Measurements from ENCODE around the gene C3. TPM values are rescaled to one million over a fixed set of nuclear protein-coding genes. Genes with fewer than 3 reads are reported as not detected.

The C3 gene
- polyA plus RNA-seq, 1 experiment = 1.8 TPM

GRCh38 chr19:6680141-6680540 is 40.3 kb downstream of the C3 start:
- DNase-seq (ENCODE audit: low read depth, low spot score) = no peak
- TF ChIP-seq, protein P1, sequence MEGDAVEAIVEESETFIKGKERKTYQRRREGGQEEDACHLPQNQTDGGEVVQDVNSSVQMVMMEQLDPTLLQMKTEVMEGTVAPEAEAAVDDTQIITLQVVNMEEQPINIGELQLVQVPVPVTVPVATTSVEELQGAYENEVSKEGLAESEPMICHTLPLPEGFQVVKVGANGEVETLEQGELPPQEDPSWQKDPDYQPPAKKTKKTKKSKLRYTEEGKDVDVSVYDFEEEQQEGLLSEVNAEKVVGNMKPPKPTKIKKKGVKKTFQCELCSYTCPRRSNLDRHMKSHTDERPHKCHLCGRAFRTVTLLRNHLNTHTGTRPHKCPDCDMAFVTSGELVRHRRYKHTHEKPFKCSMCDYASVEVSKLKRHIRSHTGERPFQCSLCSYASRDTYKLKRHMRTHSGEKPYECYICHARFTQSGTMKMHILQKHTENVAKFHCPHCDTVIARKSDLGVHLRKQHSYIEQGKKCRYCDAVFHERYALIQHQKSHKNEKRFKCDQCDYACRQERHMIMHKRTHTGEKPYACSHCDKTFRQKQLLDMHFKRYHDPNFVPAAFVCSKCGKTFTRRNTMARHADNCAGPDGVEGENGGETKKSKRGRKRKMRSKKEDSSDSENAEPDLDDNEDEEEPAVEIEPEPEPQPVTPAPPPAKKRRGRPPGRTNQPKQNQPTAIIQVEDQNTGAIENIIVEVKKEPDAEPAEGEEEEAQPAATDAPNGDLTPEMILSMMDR (IDR thresholded peaks at IDR 0.05; ENCODE audit: low read depth, low read length) = no peak
- ChIA-PET CTCF (no interaction called here), POLR2A (no interaction called here)
- Histone ChIP-seq H3K4me3 (ENCODE audit: low read depth, low read length) (no peak overlapping the region), H3K27ac (ENCODE audit: low read depth, low read length) (no peak overlapping the region), H3K9me3 (ENCODE audit: control insufficient read depth, insufficient read depth, low read length) (peaks cover 5% of the 10 kb centered on the region), H3K27me3 (ENCODE audit: control insufficient read depth, insufficient read depth, low read length) (no peaks in the 10 kb centered on the region)

DNA sequence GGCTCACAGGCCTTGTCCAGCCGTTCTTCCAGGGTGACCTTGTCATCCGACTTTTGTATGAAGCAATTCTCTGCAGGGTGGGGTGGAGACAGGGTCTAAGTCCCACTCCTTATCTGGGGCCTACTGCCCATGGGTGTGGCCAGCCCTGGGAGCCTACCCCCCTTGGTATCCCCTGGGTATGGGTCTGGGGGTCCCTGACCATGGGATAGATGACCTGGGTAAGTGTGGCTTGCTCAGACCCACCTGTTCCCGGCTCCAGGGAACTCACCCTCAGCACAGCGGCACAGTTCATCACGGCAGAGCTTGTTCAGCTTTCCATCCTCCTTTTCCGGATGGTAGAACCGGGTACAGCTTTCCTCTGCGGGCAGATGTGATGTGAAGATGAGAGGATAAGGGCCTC is 41.3 kb downstream of the C3 start:
- CTCF ChIA-PET = no interaction called here
- peaks cover 5% of the 10 kb centered on the region for H3K9me3 ChIP-seq (ENCODE audit: control insufficient read depth, insufficient read depth, low read length)
- no peaks in the 10 kb centered on the region for H3K27me3 ChIP-seq (ENCODE audit: control insufficient read depth, insufficient read depth, low read length)
- no peak overlapping the region for H3K27ac ChIP-seq (ENCODE audit: low read depth, low read length)
- no peak for DNase-seq (ENCODE audit: low read depth, low spot score)
- H3K4me3 ChIP-seq (ENCODE audit: low read depth, low read length) = no peak overlapping the region
- POLR2A ChIA-PET = interaction anchor here (0.6 kb wide), 1 partner anchor 32 kb away, joined by 7 read pairs; no protein-coding TSS in a partner anchor
- TF ChIP-seq, protein P1 (IDR thresholded peaks at IDR 0.05; ENCODE audit: low read depth, low read length) = no peak

GRCh38 chr19:6678690-6679109 is 41.8 kb downstream of the C3 start:
- ChIA-PET POLR2A (no interaction called here), CTCF (no interaction called here)
- TF ChIP-seq, protein P1 (IDR thresholded peaks at IDR 0.05; ENCODE audit: low read depth, low read length) = no peak
- Histone ChIP-seq H3K27me3 (ENCODE audit: control insufficient read depth, insufficient read depth, low read length) (no peaks in the 10 kb centered on the region), H3K4me3 (ENCODE audit: low read depth, low read length) (no peak overlapping the region), H3K27ac (ENCODE audit: low read depth, low read length) (no peak overlapping the region), H3K9me3 (ENCODE audit: control insufficient read depth, insufficient read depth, low read length) (peaks cover 5% of the 10 kb centered on the region)
- DNase-seq (ENCODE audit: low read depth, low spot score) = no peak

DNA sequence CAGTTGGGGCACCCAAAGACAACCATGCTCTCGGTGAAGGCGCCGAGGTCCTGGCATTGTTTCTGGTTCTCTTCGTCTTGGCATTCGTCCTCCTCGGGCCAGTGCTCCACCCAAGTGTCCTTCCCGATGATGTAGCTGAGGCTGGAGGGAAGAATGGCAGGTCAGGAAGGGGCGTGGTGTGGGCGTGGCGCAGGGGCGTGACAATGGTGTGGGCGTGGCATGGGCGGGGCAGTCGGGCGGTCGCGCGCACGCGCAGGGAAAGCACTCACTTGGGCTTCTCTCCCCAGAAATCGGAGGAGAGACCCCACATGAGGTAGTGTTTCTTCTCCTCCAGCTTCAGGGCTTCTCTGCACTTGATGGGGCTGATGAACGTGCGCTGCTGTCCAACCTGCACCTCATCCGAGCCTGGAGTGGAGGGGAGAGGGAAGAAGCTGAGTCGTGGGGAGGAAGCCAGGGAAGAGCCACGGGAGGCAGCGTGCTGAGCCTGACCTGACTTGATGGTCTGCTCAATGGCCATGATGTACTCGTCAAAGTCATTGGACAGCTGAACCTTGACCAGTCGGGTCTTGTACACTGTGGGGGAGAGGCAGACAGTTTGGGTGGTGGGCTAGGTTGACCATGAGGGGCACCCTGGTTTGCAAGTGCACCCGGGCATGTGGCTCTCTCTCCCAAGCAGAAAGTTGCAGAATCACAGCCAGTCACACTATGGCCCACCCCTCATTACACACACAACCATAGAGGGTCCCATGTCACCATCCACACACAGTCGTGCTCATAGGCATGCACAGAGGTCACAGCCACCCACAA is 42.4 kb downstream of the C3 start:
- peaks cover 5% of the 10 kb centered on the region for H3K9me3 ChIP-seq (ENCODE audit: control insufficient read depth, insufficient read depth, low read length)
- no peaks in the 10 kb centered on the region for H3K27me3 ChIP-seq (ENCODE audit: control insufficient read depth, insufficient read depth, low read length)
- CTCF ChIA-PET = no interaction called here
- H3K27ac ChIP-seq (ENCODE audit: low read depth, low read length) = no peak overlapping the region
- POLR2A ChIA-PET = no interaction called here
- no peak for DNase-seq (ENCODE audit: low read depth, low spot score)
- TF ChIP-seq, protein P1 (IDR thresholded peaks at IDR 0.05; ENCODE audit: low read depth, low read length) = no peak
- no peak overlapping the region for H3K4me3 ChIP-seq (ENCODE audit: low read depth, low read length)

DNA sequence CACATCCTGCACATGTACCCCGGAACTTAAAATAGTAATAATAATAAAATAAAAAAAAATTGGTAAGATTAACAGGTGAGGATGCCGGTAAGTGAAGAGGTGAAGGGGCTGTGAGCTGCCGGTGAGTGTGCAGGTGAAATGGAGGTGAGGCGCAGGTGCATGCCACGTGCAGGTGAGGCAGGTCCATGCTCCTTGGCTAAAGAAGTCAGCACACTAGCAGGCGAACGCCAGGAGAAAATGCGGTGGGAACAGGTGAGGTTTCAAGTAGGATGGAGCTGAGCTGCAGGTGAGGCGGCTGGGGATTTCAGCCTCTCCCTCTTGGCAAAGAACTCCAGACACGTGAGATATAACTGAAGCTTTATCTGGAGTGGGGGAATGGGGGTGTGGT is 43.0 kb downstream of the C3 start:
- Histone ChIP-seq H3K27me3 (ENCODE audit: control insufficient read depth, insufficient read depth, low read length) (no peaks in the 10 kb centered on the region), H3K4me3 (ENCODE audit: low read depth, low read length) (no peak overlapping the region), H3K27ac (ENCODE audit: low read depth, low read length) (no peak overlapping the region), H3K9me3 (ENCODE audit: control insufficient read depth, insufficient read depth, low read length) (peaks cover 5% of the 10 kb centered on the region)
- ChIA-PET POLR2A (no interaction called here), CTCF (no interaction called here)
- DNase-seq (ENCODE audit: low read depth, low spot score) = no peak
- TF ChIP-seq, protein P1 (IDR thresholded peaks at IDR 0.05; ENCODE audit: low read depth, low read length) = no peak

Measured in AG04450 (cell line).